GM20000 (cell line): ENCODE data around the gene MKKS.

Experiments used
- DNase-seq: peaks from one replicate; pipeline ENCODE4 v3.0.0; 2012; ENCODE audit warnings: low spot score
- CTCF ChIP-seq: IDR thresholded peaks from 2 replicates; pipeline ENCODE4 v1.5.1; 2012; ENCODE audit warnings: mild to moderate bottlenecking, control low read depth; ENCODE audit errors: extremely low read depth, missing control alignments

The MKKS gene

GRCh38 chr20:10356628-10357027 is 77.4 kb downstream of the MKKS start:
- no peak for TF ChIP-seq CTCF
- no peak for DNase-seq

- TF ChIP-seq CTCF, result no peak
- DNase-seq, result no peak
These were observed 80.8 kb downstream of the MKKS start for GRCh38 chr20:10352934-10353824.
